Cardiac fibroblast (primary cell): ENCODE results near the gene AIMP2.

ENCODE experiments used
- DNase-seq, 2 donors: peaks; one replicate each; pipeline versions ENCODE4 v3.0.0 to v3.0.0-alpha.2; 2010; ENCODE audit warnings: low read depth in 2 of 2
- H3K4me3 ChIP-seq, 2 donors: replicated peaks in 1 of 2; 1 replicate in 1 of 2; 2 replicates in 1 of 2; pipeline ENCODE4 v1.5.1; 2011; ENCODE audit warnings: low read depth in 2 of 2, low read length in 2 of 2, mild to moderate bottlenecking in 2 of 2, moderate library complexity in 1 of 2
- TF ChIP-seq, protein P1 (sequence below): IDR thresholded peaks from one replicate; pipeline ENCODE4 v1.5.1; 2011; ENCODE audit warnings: low read depth, mild to moderate bottlenecking, low read length, inconsistent platforms

AIMP2 gene

DNA sequence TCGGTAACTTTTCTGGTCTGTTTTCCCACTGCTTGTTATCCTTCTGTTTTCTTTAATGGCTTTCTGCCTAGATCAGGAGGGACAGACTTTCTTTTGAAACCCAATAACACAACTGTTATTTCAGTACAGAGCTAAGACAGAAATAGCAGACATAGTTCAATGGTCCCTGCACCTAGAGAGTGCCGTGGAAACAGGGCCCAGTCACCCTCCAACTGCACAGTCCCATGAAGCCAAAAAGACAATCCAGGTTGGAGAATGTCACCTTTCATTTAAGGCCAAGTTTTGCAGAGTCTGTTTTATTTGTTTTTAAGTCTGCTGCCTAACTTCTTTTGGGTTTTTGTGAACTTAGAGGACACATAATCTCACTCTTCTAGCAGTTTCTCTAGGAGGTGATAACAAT is 2.5 kb downstream of the AIMP2 start:
- H3K4me3 ChIP-seq = no peak overlapping the region
- TF ChIP-seq, protein P1, sequence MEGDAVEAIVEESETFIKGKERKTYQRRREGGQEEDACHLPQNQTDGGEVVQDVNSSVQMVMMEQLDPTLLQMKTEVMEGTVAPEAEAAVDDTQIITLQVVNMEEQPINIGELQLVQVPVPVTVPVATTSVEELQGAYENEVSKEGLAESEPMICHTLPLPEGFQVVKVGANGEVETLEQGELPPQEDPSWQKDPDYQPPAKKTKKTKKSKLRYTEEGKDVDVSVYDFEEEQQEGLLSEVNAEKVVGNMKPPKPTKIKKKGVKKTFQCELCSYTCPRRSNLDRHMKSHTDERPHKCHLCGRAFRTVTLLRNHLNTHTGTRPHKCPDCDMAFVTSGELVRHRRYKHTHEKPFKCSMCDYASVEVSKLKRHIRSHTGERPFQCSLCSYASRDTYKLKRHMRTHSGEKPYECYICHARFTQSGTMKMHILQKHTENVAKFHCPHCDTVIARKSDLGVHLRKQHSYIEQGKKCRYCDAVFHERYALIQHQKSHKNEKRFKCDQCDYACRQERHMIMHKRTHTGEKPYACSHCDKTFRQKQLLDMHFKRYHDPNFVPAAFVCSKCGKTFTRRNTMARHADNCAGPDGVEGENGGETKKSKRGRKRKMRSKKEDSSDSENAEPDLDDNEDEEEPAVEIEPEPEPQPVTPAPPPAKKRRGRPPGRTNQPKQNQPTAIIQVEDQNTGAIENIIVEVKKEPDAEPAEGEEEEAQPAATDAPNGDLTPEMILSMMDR = no peak
- no peak for DNase-seq

DNA sequence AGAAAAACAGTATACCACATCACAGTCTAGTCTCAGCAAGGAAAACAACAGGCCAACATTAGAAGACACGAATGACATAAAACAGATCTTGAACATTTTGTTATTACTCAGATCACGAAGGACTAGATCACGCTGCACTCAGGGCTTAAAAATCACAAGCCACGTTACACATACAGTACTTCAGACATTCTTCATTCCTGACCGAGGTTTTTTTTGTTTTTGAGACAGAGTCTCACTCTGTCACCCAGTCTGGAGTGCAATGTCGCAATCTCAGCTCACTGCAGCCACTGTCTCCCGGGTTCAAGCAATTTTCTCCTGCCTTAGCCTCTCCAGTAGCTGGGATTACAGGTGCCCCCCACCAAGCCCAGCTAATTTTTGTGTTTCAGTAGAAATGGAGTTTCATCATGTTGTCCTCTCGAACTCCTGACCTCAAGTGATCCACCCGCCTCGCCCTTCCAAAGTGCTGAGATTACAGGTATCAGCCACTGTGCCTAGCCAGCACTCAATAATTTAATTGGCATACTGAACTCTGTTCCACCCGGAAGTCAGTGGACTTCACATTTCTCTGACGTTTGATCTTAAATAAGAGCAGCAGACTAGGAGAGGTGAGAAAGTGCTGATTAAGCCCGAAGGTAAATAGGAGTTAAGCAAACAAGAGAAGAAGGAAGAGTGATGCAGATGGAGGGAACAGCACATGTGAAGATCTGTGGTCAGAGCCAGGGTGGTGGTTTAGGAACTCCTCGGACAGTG is 3.5 kb downstream of the AIMP2 start:
- peak in 1 of 2 donors; percentile 68 for DNase-seq
- H3K4me3 ChIP-seq = no peak overlapping the region
- TF ChIP-seq, protein P1 = no peak

DNA sequence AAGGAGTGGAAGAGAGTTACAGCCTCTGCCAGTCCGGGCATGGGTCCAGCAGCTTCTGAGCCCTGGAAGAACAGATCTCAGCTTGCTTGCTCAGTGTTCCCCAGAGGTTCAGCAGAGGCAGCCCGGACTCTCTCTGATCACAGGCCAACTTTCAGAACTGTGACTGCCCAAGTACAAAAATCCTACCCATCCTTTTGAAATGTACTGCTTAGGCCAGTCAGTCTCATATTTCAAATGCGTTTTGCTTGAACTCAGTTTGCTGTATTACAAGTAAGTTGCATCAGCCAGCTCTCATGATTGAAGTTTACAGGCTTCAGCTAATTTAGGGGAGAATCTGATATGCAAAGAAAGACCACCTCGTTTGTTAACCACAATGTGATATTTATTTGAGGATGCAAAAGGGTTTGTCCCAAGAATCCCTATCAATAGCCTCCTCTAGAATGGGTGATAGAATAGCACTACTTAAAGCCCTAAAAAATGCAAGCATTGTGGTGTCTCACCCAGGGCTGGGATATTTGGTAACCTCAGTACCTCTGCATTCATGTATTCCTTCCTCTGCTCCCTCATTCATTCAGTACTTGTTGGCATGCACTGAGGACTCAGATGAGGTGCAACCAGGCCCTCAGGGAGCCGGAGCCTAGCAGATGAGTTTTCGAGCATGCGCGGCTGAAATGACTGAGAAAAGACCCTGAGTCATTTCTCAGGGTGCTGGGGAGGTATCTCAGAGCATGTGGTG is 7.0 kb downstream of the AIMP2 start:
- peak; percentile 95 to 96 for DNase-seq
- TF ChIP-seq, protein P1 = no peak
- H3K4me3 ChIP-seq = no peak overlapping the region

GRCh38 chr7:6016653-6016966 is 7.5 kb downstream of the AIMP2 start:
- TF ChIP-seq, protein P1 = no peak
- DNase-seq = no peak

DNA sequence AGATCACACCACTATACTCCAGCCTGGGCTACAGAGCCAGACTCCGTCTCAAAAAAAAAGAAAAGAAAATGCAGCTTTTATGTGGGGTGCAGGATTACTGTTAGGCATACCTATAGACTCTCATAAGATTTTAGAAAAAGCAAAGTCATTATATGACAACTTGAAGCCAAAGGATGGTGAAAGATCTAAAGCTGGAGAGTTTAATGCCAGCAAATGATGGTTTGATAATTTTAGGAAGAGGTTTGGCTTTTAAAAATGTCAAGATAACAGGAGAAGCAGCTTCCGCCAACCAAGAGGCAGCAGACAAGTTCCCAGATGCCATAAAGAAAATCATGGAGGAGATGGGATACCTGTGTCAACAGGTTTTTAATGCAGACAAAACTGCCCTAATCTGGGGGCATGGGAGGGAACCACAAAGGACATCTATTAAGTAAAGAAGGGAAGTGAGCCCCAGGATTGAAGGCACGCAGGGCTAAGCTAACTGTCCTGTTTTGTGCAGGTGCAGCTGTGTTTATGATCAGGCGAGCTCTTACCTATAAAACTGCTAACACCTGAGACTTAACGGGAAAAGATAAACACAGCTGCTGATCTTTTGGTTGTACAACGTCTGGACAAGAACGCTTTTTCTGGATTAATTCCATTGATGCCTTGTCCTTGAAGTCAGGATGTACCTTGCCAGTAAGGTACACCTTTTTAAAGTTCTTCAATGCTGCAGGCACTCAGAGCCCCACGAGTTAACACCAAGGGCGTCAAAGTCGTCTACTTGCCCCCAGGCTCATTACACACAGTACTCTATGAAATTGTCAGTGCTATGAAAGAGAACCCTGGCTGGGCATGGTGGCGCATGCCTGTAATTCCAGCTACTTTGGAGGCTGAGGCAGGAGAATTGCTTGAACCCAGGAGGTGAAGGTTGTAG is 11.6 kb downstream of the AIMP2 start:
- no peak for DNase-seq
- H3K4me3 ChIP-seq = no peak overlapping the region
- TF ChIP-seq, protein P1 = no peak

More at GRCh38 chr7:6016653-6016966, 7.5 kb downstream of the AIMP2 start:
- H3K4me3 ChIP-seq = no peak overlapping the region

DNA sequence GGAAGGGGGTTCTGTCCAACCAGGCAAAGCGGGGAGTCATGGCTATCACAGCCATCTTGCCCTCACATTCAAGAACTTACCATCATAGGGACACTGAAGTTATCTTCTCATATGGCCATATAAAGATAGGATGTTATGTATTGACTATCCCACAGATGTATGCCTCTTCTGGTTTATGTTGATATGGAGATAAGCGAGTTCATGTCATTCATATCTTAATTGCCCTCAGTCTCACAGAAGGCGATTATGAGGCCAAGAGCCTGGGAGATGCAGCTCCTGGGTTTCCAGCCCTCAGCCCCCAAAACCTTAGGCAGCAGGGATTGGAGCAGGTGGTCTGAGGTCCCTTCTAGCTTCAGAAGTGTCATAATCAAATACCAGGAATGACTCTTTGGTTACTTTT is 13.6 kb downstream of the AIMP2 start:
- TF ChIP-seq, protein P1 = no peak
- no peak for DNase-seq
- no peak overlapping the region for H3K4me3 ChIP-seq
